ENCODE results near the gene NLRX1. TPM values are rescaled to one million over a fixed set of nuclear protein-coding genes. Genes with fewer than 3 reads are reported as not detected.

Gene NLRX1
- 1.7 TPM for total RNA-seq (ENCODE audit: unreplicated experiment)
- long read RNA-seq, partial matches to known transcripts: 0 of 1 reads
- long read RNA-seq, other reads (novel, unspliced or antisense): 1 of 1 reads

GRCh38 chr11:119168471-119169281 is at the start of gene NLRX1:
Gene NLRX1, plus strand, starts transcription at chr11:119168725. Its CDS starts 2,679 bp downstream, at chr11:119171404.
- Mint-ChIP-seq H3K4me1 (ENCODE audit: low read depth, unreplicated experiment) (no peaks in the 10 kb centered on the region), H3K27me3 (ENCODE audit: unreplicated experiment) (no peaks in the 10 kb centered on the region), H3K9me3 (ENCODE audit: unreplicated experiment) (peaks cover 5% of the 10 kb centered on the region), H3K4me3 (ENCODE audit: unreplicated experiment) (peak within 1 kb of the TSS; percentile 73), H3K27ac (ENCODE audit: unreplicated experiment) (peak within 1 kb of the TSS; percentile 43), H3K36me3 (ENCODE audit: unreplicated experiment) (no peaks in the 10 kb centered on the region)
- peak; percentile 72 for TF ChIP-seq CTCF (IDR thresholded peaks at IDR 0.05; ENCODE audit: partially characterized antibody, unreplicated experiment)
- DNase-seq: peak; percentile 80

DNA sequence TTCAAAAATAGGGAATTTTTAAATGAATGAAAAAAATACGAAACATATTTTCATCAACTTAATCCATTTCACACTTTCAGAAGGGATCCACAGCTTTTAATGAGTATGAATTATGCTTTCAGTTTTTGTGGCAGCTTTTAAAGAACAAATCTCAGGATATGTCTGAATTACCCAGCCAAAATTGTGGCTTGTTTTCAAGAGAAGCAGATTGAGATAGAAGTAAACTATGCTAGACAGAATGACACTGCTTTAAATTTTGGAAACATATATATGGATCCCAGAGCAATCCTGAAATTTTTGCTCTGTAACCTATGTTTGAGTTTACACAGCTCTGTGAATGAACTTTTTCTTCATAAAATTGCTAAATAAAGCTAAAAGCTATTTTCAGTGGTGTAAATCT is 49.6 kb upstream of the NLRX1 start:
- no peak for DNase-seq
- TF ChIP-seq CTCF (IDR thresholded peaks at IDR 0.05; ENCODE audit: partially characterized antibody, unreplicated experiment): no peak

DNA sequence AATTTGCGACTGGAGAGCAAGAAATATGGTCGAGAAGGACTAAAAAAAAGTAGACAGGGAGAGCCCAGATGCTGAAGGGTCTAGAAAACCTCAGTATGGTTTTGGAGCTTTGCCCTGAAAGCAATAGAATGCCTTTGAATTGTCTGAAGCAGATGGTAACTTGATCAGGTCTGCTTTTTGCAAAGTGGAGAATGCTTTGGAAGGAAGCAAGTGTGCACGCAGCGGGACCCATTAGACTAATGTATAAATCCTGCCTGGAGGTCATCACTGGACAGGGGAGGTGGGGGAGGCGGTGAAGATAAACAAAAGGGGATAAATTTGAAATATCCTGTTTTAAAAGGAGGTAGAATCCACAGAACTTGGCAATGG is 47.9 kb upstream of the NLRX1 start:
- no peak for TF ChIP-seq CTCF (IDR thresholded peaks at IDR 0.05; ENCODE audit: partially characterized antibody, unreplicated experiment)
- Mint-ChIP-seq H3K9me3 (ENCODE audit: unreplicated experiment) (peaks cover 7% of the 10 kb centered on the region), H3K27me3 (ENCODE audit: unreplicated experiment) (peaks cover 3% of the 10 kb centered on the region), H3K4me3 (ENCODE audit: unreplicated experiment) (peak overlapping the region; percentile 99), H3K4me1 (ENCODE audit: low read depth, unreplicated experiment) (peaks cover 18% of the 10 kb centered on the region), H3K27ac (ENCODE audit: unreplicated experiment) (peak overlapping the region; percentile 89), H3K36me3 (ENCODE audit: unreplicated experiment) (no peaks in the 10 kb centered on the region)
- no peak for DNase-seq

More for the DNA sequence above, 49.6 kb upstream of the NLRX1 start:
- Mint-ChIP-seq H3K4me1 (ENCODE audit: low read depth, unreplicated experiment) (peaks cover 18% of the 10 kb centered on the region), H3K27ac (ENCODE audit: unreplicated experiment) (no peak overlapping the region), H3K27me3 (ENCODE audit: unreplicated experiment) (peaks cover 3% of the 10 kb centered on the region), H3K4me3 (ENCODE audit: unreplicated experiment) (no peak overlapping the region), H3K36me3 (ENCODE audit: unreplicated experiment) (peaks cover 5% of the 10 kb centered on the region), H3K9me3 (ENCODE audit: unreplicated experiment) (peaks cover 7% of the 10 kb centered on the region)

GRCh38 chr11:119121008-119121810 is 47.3 kb upstream of the NLRX1 start, which contains the start of gene HINFP:
Gene HINFP, plus strand, starts transcription at chr11:119121580. Its CDS starts 5,365 bp downstream, at chr11:119126945.
- Mint-ChIP-seq H3K9me3 (ENCODE audit: unreplicated experiment) (peaks cover 7% of the 10 kb centered on the region), H3K27ac (ENCODE audit: unreplicated experiment) (peak within 1 kb of the TSS; percentile 90), H3K4me3 (ENCODE audit: unreplicated experiment) (peak within 1 kb of the TSS; percentile 99), H3K27me3 (ENCODE audit: unreplicated experiment) (peaks cover 3% of the 10 kb centered on the region), H3K36me3 (ENCODE audit: unreplicated experiment) (no peaks in the 10 kb centered on the region), H3K4me1 (ENCODE audit: low read depth, unreplicated experiment) (peaks cover 18% of the 10 kb centered on the region)
- peak; percentile 100 for DNase-seq
- TF ChIP-seq CTCF (IDR thresholded peaks at IDR 0.05; ENCODE audit: partially characterized antibody, unreplicated experiment): no peak

All from glutamatergic neuron (in vitro differentiated cells).